GM19043 (cell line): ENCODE data around the gene MORC4.

ENCODE experiments used
- ATAC-seq: cut with Tn5 transposase; IDR thresholded peaks from one replicate; pipeline ENCODE4 v1.9.1; 2021; ENCODE audit warnings: low read depth; ENCODE audit not compliant: unreplicated experiment

Gene MORC4

GRCh38 chrX:106954041-106954440 is 46.0 kb downstream of the MORC4 start:
- no peak for ATAC-seq

GRCh38 chrX:106952988-106953387 is 47.0 kb downstream of the MORC4 start:
- ATAC-seq = no peak

- no peak for ATAC-seq
Measured at GRCh38 chrX:106952538-106952937, 47.5 kb downstream of the MORC4 start.

GRCh38 chrX:106952089-106952488 is 47.9 kb downstream of the MORC4 start:
- no peak for ATAC-seq

GRCh38 chrX:106951230-106951629 is 48.8 kb downstream of the MORC4 start:
- ATAC-seq = no peak

- ATAC-seq = no peak
Measured at GRCh38 chrX:106950381-106950780, 49.6 kb downstream of the MORC4 start.

- ATAC-seq = no peak
Measured at GRCh38 chrX:106949366-106949765, 50.6 kb downstream of the MORC4 start.

GRCh38 chrX:106948641-106949040 is 51.4 kb downstream of the MORC4 start:
- ATAC-seq = no peak

- no peak for ATAC-seq
Measured at GRCh38 chrX:106946464-106946863, 53.5 kb downstream of the MORC4 start.

GRCh38 chrX:106940068-106940467 is 59.9 kb downstream of the MORC4 start:
- no peak for ATAC-seq

- no peak for ATAC-seq
Measured at GRCh38 chrX:106939566-106939965, 60.4 kb downstream of the MORC4 start.

GRCh38 chrX:106936246-106936645 is 63.8 kb downstream of the MORC4 start:
- no peak for ATAC-seq

GRCh38 chrX:106935175-106935574 is 64.8 kb downstream of the MORC4 start:
- no peak for ATAC-seq

GRCh38 chrX:106933538-106933961 is 66.5 kb downstream of the MORC4 start:
- no peak for ATAC-seq

- no peak for ATAC-seq
Measured at GRCh38 chrX:106932960-106933537, 67.0 kb downstream of the MORC4 start.

- no peak for ATAC-seq
Measured at GRCh38 chrX:106932492-106932923, 67.5 kb downstream of the MORC4 start.

- ATAC-seq = no peak
Measured at GRCh38 chrX:106931831-106932491, 68.1 kb downstream of the MORC4 start.

- ATAC-seq = no peak
Measured at GRCh38 chrX:106928227-106928626, 71.8 kb downstream of the MORC4 start.

GRCh38 chrX:106927700-106928099 is 72.3 kb downstream of the MORC4 start:
- ATAC-seq = no peak

GRCh38 chrX:106927023-106927422 is 73.0 kb downstream of the MORC4 start:
- no peak for ATAC-seq

GRCh38 chrX:106921637-106922036 is 78.4 kb downstream of the MORC4 start:
- ATAC-seq = no peak

GRCh38 chrX:106919932-106920452 is 80.0 kb downstream of the MORC4 start, which contains the start of gene CLDN2:
TSS of gene CLDN2 (plus strand) at chrX:106920402. CDS start at chrX:106928229, 7,827 bp downstream.
- no peak for ATAC-seq
